Karpas-422 (cell line): Measurements from ENCODE around the gene GFPT2. TPM values are rescaled to one million over a fixed set of nuclear protein-coding genes. Genes with fewer than 3 reads are reported as not detected.

Experiments
- DNase-seq: peaks from one replicate; pipeline ENCODE4 v3.0.0-alpha.2; 2015
- H2AFZ ChIP-seq: fragments of 200-600 bp; sonication (generic); 2 replicates; pipeline ENCODE4 v1.6.1; 2014; ENCODE audit warnings: antibody characterized with exemption, low read length, mixed read lengths
- H3K27ac ChIP-seq: fragments of 200-600 bp; sonication (generic); 2 replicates; pipeline ENCODE4 v1.5.1; 2014; ENCODE audit warnings: mild to moderate bottlenecking, low read length, moderate library complexity
- H3K27me3 ChIP-seq: fragments of 200-600 bp; sonication (generic); 2 replicates; pipeline ENCODE4 v1.6.1; 2014; ENCODE audit warnings: low read length, mixed read lengths
- H3K36me3 ChIP-seq: fragments of 200-600 bp; sonication (generic); 2 replicates; pipeline ENCODE4 v1.6.1; 2014; ENCODE audit warnings: low read length, mixed read lengths; ENCODE audit not compliant: insufficient read depth
- H3K4me1 ChIP-seq: fragments of 200-600 bp; sonication (generic); 2 replicates; pipeline ENCODE4 v1.6.1; 2014; ENCODE audit warnings: mild to moderate bottlenecking, low read length, mixed read lengths
- H3K4me2 ChIP-seq: fragments of 200-600 bp; sonication (generic); 2 replicates; pipeline ENCODE4 v1.6.1; 2014; ENCODE audit warnings: low read length, low read depth, mild to moderate bottlenecking; ENCODE audit not compliant: poor library complexity, severe bottlenecking
- H3K4me3 ChIP-seq: fragments of 200-600 bp; sonication (generic); 2 replicates; pipeline ENCODE4 v1.5.1; 2014; ENCODE audit warnings: mild to moderate bottlenecking, antibody characterized with exemption, low read length, mixed read lengths
- H3K79me2 ChIP-seq: fragments of 200-600 bp; sonication (generic); 2 replicates; pipeline ENCODE4 v1.6.1; 2014; ENCODE audit warnings: mild to moderate bottlenecking, low read length, mixed read lengths
- H3K9ac ChIP-seq: fragments of 200-600 bp; sonication (generic); 2 replicates; pipeline ENCODE4 v1.6.0; 2014; ENCODE audit warnings: low read length
- H3K9me2 ChIP-seq: fragments of 200-600 bp; sonication (generic), shearing (Covaris generic); replicated peaks from 2 replicates; pipeline ENCODE4 v1.6.0; 2014; ENCODE audit warnings: mild to moderate bottlenecking, low read length, moderate library complexity; ENCODE audit not compliant: insufficient read depth
- H3K9me3 ChIP-seq: fragments of 300-700, 200-600 bp; sonication (generic); 2 replicates; pipeline ENCODE4 v1.6.1; 2014; ENCODE audit warnings: low read length, mixed read lengths
- H4K20me1 ChIP-seq: fragments of 200-600 bp; sonication (generic); 2 replicates; pipeline ENCODE4 v1.6.1; 2014; ENCODE audit warnings: mild to moderate bottlenecking, antibody characterized with exemption, low read length, low read depth; ENCODE audit not compliant: insufficient read depth
- total RNA-seq: library from RNA; depleted of rRNA; stranded (reverse); fragments of >200 nt; shearing (Covaris generic); gene quantifications from 2 replicates; pipeline ENCODE4 v1.2.3, GENCODE V29; 2014; ENCODE audit warnings: low replicate concordance

Gene GFPT2
- total RNA-seq, 1 experiment from 2014 or later, result 11.7 TPM

- Histone ChIP-seq H3K79me2 (no peaks in the 10 kb centered on the region), H3K4me2 (no peak overlapping the region), H3K4me1 (no peaks in the 10 kb centered on the region), H2AFZ (no peak overlapping the region), H3K9me2 (no peaks in the 10 kb centered on the region), H3K36me3 (no peaks in the 10 kb centered on the region), H4K20me1 (no peaks in the 10 kb centered on the region), H3K27me3 (no peaks in the 10 kb centered on the region), H3K9ac (no peak overlapping the region), H3K9me3 (no peaks in the 10 kb centered on the region), H3K27ac (no peak overlapping the region), H3K4me3 (no peak overlapping the region)
- DNase-seq, result no peak
Measured at GRCh38 chr5:180336234-180337020, 16.7 kb downstream of the GFPT2 start.

GRCh38 chr5:180335614-180336233 is 17.4 kb downstream of the GFPT2 start:
- no peak overlapping the region for H3K4me2 ChIP-seq
- DNase-seq, result no peak
- no peaks in the 10 kb centered on the region for H3K4me1 ChIP-seq
- no peak overlapping the region for H3K9ac ChIP-seq
- no peaks in the 10 kb centered on the region for H3K9me3 ChIP-seq
- H4K20me1 ChIP-seq, result no peaks in the 10 kb centered on the region
- no peak overlapping the region for H3K27ac ChIP-seq
- H3K9me2 ChIP-seq, result no peaks in the 10 kb centered on the region
- H2AFZ ChIP-seq, result no peak overlapping the region
- H3K79me2 ChIP-seq, result no peaks in the 10 kb centered on the region
- no peaks in the 10 kb centered on the region for H3K36me3 ChIP-seq
- no peak overlapping the region for H3K4me3 ChIP-seq
- H3K27me3 ChIP-seq, result no peaks in the 10 kb centered on the region

GRCh38 chr5:180334751-180335613 is 18.2 kb downstream of the GFPT2 start:
- no peaks in the 10 kb centered on the region for H3K27me3 ChIP-seq
- H3K4me3 ChIP-seq, result no peak overlapping the region
- no peak overlapping the region for H3K27ac ChIP-seq
- H3K79me2 ChIP-seq, result no peaks in the 10 kb centered on the region
- H4K20me1 ChIP-seq, result no peaks in the 10 kb centered on the region
- H3K9me2 ChIP-seq, result no peaks in the 10 kb centered on the region
- H3K36me3 ChIP-seq, result no peaks in the 10 kb centered on the region
- no peak overlapping the region for H2AFZ ChIP-seq
- H3K4me2 ChIP-seq, result no peak overlapping the region
- H3K9ac ChIP-seq, result no peak overlapping the region
- H3K4me1 ChIP-seq, result no peaks in the 10 kb centered on the region
- no peak for DNase-seq
- H3K9me3 ChIP-seq, result no peaks in the 10 kb centered on the region

- Histone ChIP-seq H3K79me2 (no peaks in the 10 kb centered on the region), H3K27me3 (no peaks in the 10 kb centered on the region), H3K4me1 (no peaks in the 10 kb centered on the region), H3K36me3 (no peaks in the 10 kb centered on the region), H2AFZ (no peak overlapping the region), H3K9me3 (no peaks in the 10 kb centered on the region), H3K4me3 (no peak overlapping the region), H3K27ac (no peak overlapping the region), H3K9me2 (no peaks in the 10 kb centered on the region), H4K20me1 (no peaks in the 10 kb centered on the region), H3K9ac (no peak overlapping the region), H3K4me2 (no peak overlapping the region)
- no peak for DNase-seq
Measured at GRCh38 chr5:180334176-180334575, 19.0 kb downstream of the GFPT2 start.

- no peak overlapping the region for H3K4me3 ChIP-seq
- H3K9me2 ChIP-seq, result no peaks in the 10 kb centered on the region
- H3K27me3 ChIP-seq, result no peaks in the 10 kb centered on the region
- DNase-seq, result no peak
- no peak overlapping the region for H3K4me2 ChIP-seq
- H3K4me1 ChIP-seq, result no peaks in the 10 kb centered on the region
- H3K9ac ChIP-seq, result no peak overlapping the region
- no peaks in the 10 kb centered on the region for H3K9me3 ChIP-seq
- H3K27ac ChIP-seq, result no peak overlapping the region
- H4K20me1 ChIP-seq, result no peaks in the 10 kb centered on the region
- H3K79me2 ChIP-seq, result no peaks in the 10 kb centered on the region
- H2AFZ ChIP-seq, result no peak overlapping the region
- H3K36me3 ChIP-seq, result no peaks in the 10 kb centered on the region
Measured at GRCh38 chr5:180333661-180334060, 19.5 kb downstream of the GFPT2 start.

- H2AFZ ChIP-seq, result no peak overlapping the region
- H3K4me2 ChIP-seq, result no peak overlapping the region
- no peak for DNase-seq
- H3K36me3 ChIP-seq, result no peaks in the 10 kb centered on the region
- no peak overlapping the region for H3K27ac ChIP-seq
- no peaks in the 10 kb centered on the region for H3K27me3 ChIP-seq
- no peaks in the 10 kb centered on the region for H4K20me1 ChIP-seq
- no peaks in the 10 kb centered on the region for H3K79me2 ChIP-seq
- H3K9me2 ChIP-seq, result no peaks in the 10 kb centered on the region
- H3K4me1 ChIP-seq, result no peaks in the 10 kb centered on the region
- H3K4me3 ChIP-seq, result no peak overlapping the region
- H3K9ac ChIP-seq, result no peak overlapping the region
- no peaks in the 10 kb centered on the region for H3K9me3 ChIP-seq
Measured at GRCh38 chr5:180332861-180333260, 20.3 kb downstream of the GFPT2 start.

- H3K4me2 ChIP-seq, result no peak overlapping the region
Measured at GRCh38 chr5:180332051-180332517, 21.1 kb downstream of the GFPT2 start.

GRCh38 chr5:180331647-180331950 is 21.5 kb downstream of the GFPT2 start:
- Histone ChIP-seq H3K79me2 (no peaks in the 10 kb centered on the region), H3K4me1 (no peaks in the 10 kb centered on the region), H2AFZ (no peak overlapping the region), H3K27me3 (no peaks in the 10 kb centered on the region), H4K20me1 (no peaks in the 10 kb centered on the region), H3K27ac (no peak overlapping the region), H3K9me3 (no peaks in the 10 kb centered on the region), H3K4me2 (no peak overlapping the region), H3K9me2 (no peaks in the 10 kb centered on the region), H3K36me3 (no peaks in the 10 kb centered on the region), H3K4me3 (no peak overlapping the region), H3K9ac (no peak overlapping the region)
- no peak for DNase-seq

More at GRCh38 chr5:180332051-180332517, 21.1 kb downstream of the GFPT2 start:
- Histone ChIP-seq H3K9ac (no peak overlapping the region), H3K4me1 (no peaks in the 10 kb centered on the region), H3K27me3 (no peaks in the 10 kb centered on the region), H3K27ac (no peak overlapping the region), H2AFZ (no peak overlapping the region), H3K9me2 (no peaks in the 10 kb centered on the region), H4K20me1 (no peaks in the 10 kb centered on the region), H3K79me2 (no peaks in the 10 kb centered on the region), H3K4me3 (no peak overlapping the region), H3K36me3 (no peaks in the 10 kb centered on the region), H3K9me3 (no peaks in the 10 kb centered on the region)
- no peak for DNase-seq
